PC-3 (cell line): ENCODE measurements around the gene FBXO24. TPM values are rescaled to one million over a fixed set of nuclear protein-coding genes. Genes with fewer than 3 reads are reported as not detected.

Source experiments
- ATAC-seq: fragments of 200-7000 bp; cut with Tn5 transposase; 2 replicates; pipeline ENCODE4 v1.9.1; 2020; ENCODE audit warnings: mild to moderate bottlenecking, moderate library complexity
- BruUV-seq: library from RNA; stranded (reverse); fragments of 400-500 nt; replicated peaks from 2 replicates; lab custom pipeline; 2021; lab: Mats Ljungman, UMichigan
- CTCF ChIA-PET: fragments of 300-600 bp; sonication (Branson Sonifier 250); formaldehyde crosslinking; loops from one replicate; lab custom pipeline; 2022; ENCODE audit warnings: antibody characterized with exemption; lab: Charles Lee
- POLR2A ChIA-PET: fragments of 300-600 bp; sonication (Branson Sonifier 250); formaldehyde crosslinking; loops from one replicate; lab custom pipeline; 2022; ENCODE audit warnings: antibody characterized with exemption; ENCODE audit not compliant: unreplicated experiment; lab: Charles Lee
- DNase-seq: peaks from one replicate; pipeline ENCODE4 v3.0.0-alpha.2; 2015
- H2AFZ ChIP-seq: fragments of 300-600 bp; sonication (generic); 2 replicates; pipeline ENCODE4 v1.6.0; 2016; ENCODE audit warnings: antibody characterized with exemption, low read length
- H3F3A ChIP-seq: fragments of 300-600 bp; sonication (generic); one replicate; pipeline ENCODE4 v1.6.0; 2017; ENCODE audit warnings: antibody characterized with exemption, low read length, control low read depth, mild to moderate bottlenecking; ENCODE audit not compliant: unreplicated experiment
- H3K27ac ChIP-seq: fragments of 300-600 bp; sonication (generic); 2 replicates; pipeline ENCODE4 v1.5.1; 2016; ENCODE audit warnings: mild to moderate bottlenecking, low read length
- H3K27me3 ChIP-seq: fragments of 300-600 bp; sonication (generic); 2 replicates; pipeline ENCODE4 v1.6.1; 2016; ENCODE audit warnings: low read length, mixed read lengths
- H3K36me3 ChIP-seq: fragments of 300-600 bp; sonication (generic); 2 replicates; pipeline ENCODE4 v1.6.1; 2016; ENCODE audit warnings: low read depth, mixed run types, low read length, mixed read lengths
- H3K4me1 ChIP-seq: fragments of 300-600 bp; sonication (generic); 2 replicates; pipeline ENCODE4 v1.5.1; 2016; ENCODE audit warnings: low read length; ENCODE audit not compliant: insufficient read depth
- H3K4me2 ChIP-seq: fragments of 300-600 bp; sonication (generic); 2 replicates; pipeline ENCODE4 v1.6.0; 2016; ENCODE audit warnings: low read length
- H3K4me3 ChIP-seq: fragments of 300-600 bp; sonication (generic); 2 replicates; pipeline ENCODE4 v1.5.1; 2016; ENCODE audit warnings: mild to moderate bottlenecking, low read length, mixed read lengths
- H3K79me2 ChIP-seq: fragments of 300-600 bp; sonication (generic); 2 replicates; pipeline ENCODE4 v1.6.1; 2017; ENCODE audit warnings: low read length, mixed read lengths
- H3K9ac ChIP-seq: fragments of 300-600 bp; sonication (generic); 2 replicates; pipeline ENCODE4 v1.6.0; 2016; ENCODE audit warnings: mild to moderate bottlenecking, low read length
- H3K9me2 ChIP-seq: fragments of 300-600 bp; sonication (generic); replicated peaks from 2 replicates; pipeline ENCODE4 v1.6.1; 2016; ENCODE audit warnings: mixed run types, low read length, mixed read lengths
- H3K9me3 ChIP-seq: fragments of 300-600 bp; sonication (generic); 2 replicates; pipeline ENCODE4 v1.6.1; 2016; ENCODE audit warnings: low read length, mixed read lengths
- H4K20me1 ChIP-seq: fragments of 300-600 bp; sonication (generic); 2 replicates; pipeline ENCODE4 v1.6.1; 2016; ENCODE audit warnings: low read length, mixed read lengths
- CTCF ChIP-seq: fragments of 300-600 bp; sonication (generic); conservative IDR thresholded peaks from 2 replicates; pipeline ENCODE4 v1.5.1; 2017; ENCODE audit warnings: antibody characterized with exemption, low read depth, mild to moderate bottlenecking, low read length
- EZH2 ChIP-seq: fragments of 300-600 bp; sonication (generic); IDR thresholded peaks from one replicate; pipeline ENCODE4 v1.6.1; 2017; ENCODE audit warnings: antibody characterized with exemption, mild to moderate bottlenecking, low read length; ENCODE audit not compliant: unreplicated experiment
- EZH2phosphoT487 ChIP-seq: fragments of 300-600 bp; sonication (generic); IDR thresholded peaks from 2 replicates; pipeline ENCODE4 v1.6.1; 2018; ENCODE audit warnings: mild to moderate bottlenecking, antibody characterized with exemption, low read length, borderline replicate concordance
- intact Hi-C: fragments of 100-400 bp; cut with micrococcal nuclease; formaldehyde crosslinking; loops from 2 replicates; pipeline ENCODE4 v1.9.0; 2023
- total RNA-seq: library from RNA; depleted of rRNA; stranded (reverse); fragments of >200 nt; gene quantifications from 2 replicates; pipeline ENCODE4 v1.2.3, GENCODE V29; 2014

The FBXO24 gene
- total RNA-seq, 1 experiment from 2014 or later: 0.40 TPM

- DNase-seq: no peak
- Histone ChIP-seq H2AFZ (no peak overlapping the region), H3K4me3 (no peak overlapping the region)
These were observed 4.1 kb downstream of the FBXO24 start for GRCh38 chr7:100590077-100590737.

GRCh38 chr7:100591596-100591995, 5.5 kb downstream of the FBXO24 start:
- TF ChIP-seq EZH2phosphoT487: no peak
- TF ChIP-seq CTCF: no peak
- no peak for TF ChIP-seq EZH2
- Histone ChIP-seq H3K9ac (no peak overlapping the region), H3K9me2 (no peaks in the 10 kb centered on the region), H3K4me3 (no peak overlapping the region), H2AFZ (no peak overlapping the region), H3K27ac (no peak overlapping the region), H3K4me1 (no peaks in the 10 kb centered on the region), H3K9me3 (no peaks in the 10 kb centered on the region), H3K79me2 (no peaks in the 10 kb centered on the region), H3K27me3 (no peaks in the 10 kb centered on the region), H3K36me3 (no peaks in the 10 kb centered on the region), H3K4me2 (no peak overlapping the region), H3F3A (no peaks in the 10 kb centered on the region), H4K20me1 (no peaks in the 10 kb centered on the region)
- POLR2A ChIA-PET: no interaction called here
- DNase-seq (no peak), ATAC-seq (no peak)
- intact Hi-C loops: no loop called here
- no TSS peak for BruUV-seq
- CTCF ChIA-PET: interaction anchor here (0.7 kb wide), 1 partner anchor 113 kb away, joined by 4 read pairs; the partner anchor contains the start of gene TSC22D4

More at GRCh38 chr7:100590077-100590737, 4.1 kb downstream of the FBXO24 start:
- Histone ChIP-seq H3F3A (no peaks in the 10 kb centered on the region), H3K79me2 (peaks cover 4% of the 10 kb centered on the region), H3K36me3 (no peaks in the 10 kb centered on the region), H3K27ac (no peak overlapping the region), H3K9me2 (no peaks in the 10 kb centered on the region), H3K4me2 (no peak overlapping the region), H3K9me3 (no peaks in the 10 kb centered on the region), H4K20me1 (no peaks in the 10 kb centered on the region), H3K9ac (no peak overlapping the region), H3K27me3 (no peaks in the 10 kb centered on the region), H3K4me1 (no peaks in the 10 kb centered on the region)
- no TSS peak for BruUV-seq
- ChIA-PET CTCF (no interaction called here), POLR2A (no interaction called here)
- intact Hi-C loops: no loop called here
- no peak for ATAC-seq
- no peak for TF ChIP-seq EZH2
- TF ChIP-seq EZH2phosphoT487: no peak
- no peak for TF ChIP-seq CTCF

- H3K9ac ChIP-seq: no peak overlapping the region
- CTCF ChIA-PET: no interaction called here
- POLR2A ChIA-PET: no interaction called here
- TF ChIP-seq EZH2: no peak
- H4K20me1 ChIP-seq: no peaks in the 10 kb centered on the region
- no peaks in the 10 kb centered on the region for H3K36me3 ChIP-seq
- intact Hi-C loops: no loop called here
- no TSS peak for BruUV-seq
- DNase-seq (no peak), ATAC-seq (no peak)
- H3K4me1 ChIP-seq: no peaks in the 10 kb centered on the region
- no peaks in the 10 kb centered on the region for H3K9me3 ChIP-seq
- H3K4me2 ChIP-seq: no peak overlapping the region
- no peak overlapping the region for H2AFZ ChIP-seq
- H3K4me3 ChIP-seq: no peak overlapping the region
- no peaks in the 10 kb centered on the region for H3K79me2 ChIP-seq
- H3K27me3 ChIP-seq: no peaks in the 10 kb centered on the region
- no peaks in the 10 kb centered on the region for H3F3A ChIP-seq
- no peaks in the 10 kb centered on the region for H3K9me2 ChIP-seq
- H3K27ac ChIP-seq: no peak overlapping the region
These were observed 9.1 kb downstream of the FBXO24 start for GRCh38 chr7:100595188-100595587.
